Neuron (in vitro differentiated cells): ENCODE results near the gene NAA11.

Experiments used
- H2AFZ ChIP-seq: one replicate; pipeline ENCODE4 v1.6.1; 2013; ENCODE audit warnings: low read depth, mild to moderate bottlenecking, inconsistent platforms, low read length, moderate library complexity
- H3K27me3 ChIP-seq: one replicate; pipeline ENCODE4 v1.6.1; 2013; ENCODE audit warnings: low read length; ENCODE audit not compliant: insufficient read depth
- H3K36me3 ChIP-seq: one replicate; pipeline ENCODE4 v1.6.1; 2013; ENCODE audit warnings: low read length; ENCODE audit not compliant: insufficient read depth
- H3K4me1 ChIP-seq: one replicate; pipeline ENCODE4 v1.6.1; 2013; ENCODE audit warnings: low read length; ENCODE audit not compliant: insufficient read depth
- H3K4me3 ChIP-seq: 2 replicates; pipeline ENCODE4 v1.5.1; 2013; ENCODE audit warnings: mild to moderate bottlenecking, low read length, moderate library complexity
- H3K9me3 ChIP-seq: one replicate; pipeline ENCODE4 v1.6.1; 2013; ENCODE audit warnings: low read length

NAA11 gene

GRCh38 chr4:79325864-79326328, at the start of gene NAA11:
NAA11 (minus strand) TSS chr4:79326061; CDS start chr4:79325877, 184 bp downstream.
- Histone ChIP-seq H3K9me3 (no peaks in the 10 kb centered on the region), H3K4me3 (no peak within 1 kb of the TSS), H3K36me3 (no peaks in the 10 kb centered on the region), H3K27me3 (no peaks in the 10 kb centered on the region), H3K4me1 (no peaks in the 10 kb centered on the region), H2AFZ (no peak within 1 kb of the TSS)

GRCh38 chr4:79370026-79370425, 44.2 kb upstream of the NAA11 start:
- Histone ChIP-seq H3K27me3 (no peaks in the 10 kb centered on the region), H2AFZ (no peak overlapping the region), H3K4me3 (no peak overlapping the region), H3K4me1 (no peaks in the 10 kb centered on the region), H3K36me3 (no peaks in the 10 kb centered on the region), H3K9me3 (no peaks in the 10 kb centered on the region)

- Histone ChIP-seq H3K9me3 (no peaks in the 10 kb centered on the region), H3K4me1 (no peaks in the 10 kb centered on the region), H3K36me3 (no peaks in the 10 kb centered on the region), H2AFZ (no peak overlapping the region), H3K27me3 (no peaks in the 10 kb centered on the region), H3K4me3 (no peak overlapping the region)
These were observed 41.2 kb upstream of the NAA11 start for GRCh38 chr4:79367096-79367495.

- no peaks in the 10 kb centered on the region for H3K36me3 ChIP-seq
- no peak overlapping the region for H3K4me3 ChIP-seq
- H3K4me1 ChIP-seq: no peaks in the 10 kb centered on the region
- no peaks in the 10 kb centered on the region for H3K9me3 ChIP-seq
- H2AFZ ChIP-seq: no peak overlapping the region
- H3K27me3 ChIP-seq: no peaks in the 10 kb centered on the region
These were observed 40.6 kb upstream of the NAA11 start for GRCh38 chr4:79366422-79366821.

GRCh38 chr4:79364061-79364460, 38.2 kb upstream of the NAA11 start:
- H3K27me3 ChIP-seq: no peaks in the 10 kb centered on the region
- H3K4me1 ChIP-seq: peaks cover 4% of the 10 kb centered on the region
- no peak overlapping the region for H2AFZ ChIP-seq
- no peaks in the 10 kb centered on the region for H3K36me3 ChIP-seq
- no peaks in the 10 kb centered on the region for H3K9me3 ChIP-seq
- no peak overlapping the region for H3K4me3 ChIP-seq

GRCh38 chr4:79362626-79363025, 36.8 kb upstream of the NAA11 start:
- H3K36me3 ChIP-seq: no peaks in the 10 kb centered on the region
- no peak overlapping the region for H2AFZ ChIP-seq

GRCh38 chr4:79360006-79360405, 34.1 kb upstream of the NAA11 start:
- no peaks in the 10 kb centered on the region for H3K27me3 ChIP-seq

More at GRCh38 chr4:79362626-79363025, 36.8 kb upstream of the NAA11 start:
- Histone ChIP-seq H3K9me3 (no peaks in the 10 kb centered on the region), H3K4me1 (peaks cover 4% of the 10 kb centered on the region), H3K4me3 (no peak overlapping the region), H3K27me3 (no peaks in the 10 kb centered on the region)

GRCh38 chr4:79358438-79358837, 32.6 kb upstream of the NAA11 start:
- Histone ChIP-seq H3K36me3 (no peaks in the 10 kb centered on the region), H3K4me3 (no peak overlapping the region), H3K9me3 (no peaks in the 10 kb centered on the region), H3K27me3 (no peaks in the 10 kb centered on the region), H3K4me1 (peaks cover 4% of the 10 kb centered on the region), H2AFZ (no peak overlapping the region)

More at GRCh38 chr4:79360006-79360405, 34.1 kb upstream of the NAA11 start:
- Histone ChIP-seq H3K9me3 (no peaks in the 10 kb centered on the region), H3K4me1 (peaks cover 4% of the 10 kb centered on the region), H2AFZ (no peak overlapping the region), H3K36me3 (no peaks in the 10 kb centered on the region), H3K4me3 (no peak overlapping the region)

GRCh38 chr4:79357365-79357764, 31.5 kb upstream of the NAA11 start:
- Histone ChIP-seq H3K36me3 (no peaks in the 10 kb centered on the region), H3K9me3 (no peaks in the 10 kb centered on the region), H2AFZ (no peak overlapping the region), H3K27me3 (no peaks in the 10 kb centered on the region), H3K4me1 (peaks cover 4% of the 10 kb centered on the region), H3K4me3 (no peak overlapping the region)

GRCh38 chr4:79353075-79353474, 27.2 kb upstream of the NAA11 start:
- H3K27me3 ChIP-seq: no peaks in the 10 kb centered on the region
- H3K36me3 ChIP-seq: no peaks in the 10 kb centered on the region
- H2AFZ ChIP-seq: peak overlapping the region; percentile 61
- no peak overlapping the region for H3K4me3 ChIP-seq
- H3K4me1 ChIP-seq: no peaks in the 10 kb centered on the region
- H3K9me3 ChIP-seq: no peaks in the 10 kb centered on the region

- H3K36me3 ChIP-seq: no peaks in the 10 kb centered on the region
- peaks cover 4% of the 10 kb centered on the region for H3K9me3 ChIP-seq
- no peak overlapping the region for H2AFZ ChIP-seq
- H3K27me3 ChIP-seq: no peaks in the 10 kb centered on the region
- H3K4me1 ChIP-seq: no peaks in the 10 kb centered on the region
- no peak overlapping the region for H3K4me3 ChIP-seq
These were observed 22.5 kb upstream of the NAA11 start for GRCh38 chr4:79348405-79348804.

- Histone ChIP-seq H3K4me1 (no peaks in the 10 kb centered on the region), H3K9me3 (peaks cover 5% of the 10 kb centered on the region), H3K36me3 (no peaks in the 10 kb centered on the region), H3K4me3 (no peak overlapping the region), H2AFZ (no peak overlapping the region), H3K27me3 (no peaks in the 10 kb centered on the region)
These were observed 16.2 kb upstream of the NAA11 start for GRCh38 chr4:79341893-79342653.

- Histone ChIP-seq H3K4me3 (no peak overlapping the region), H3K27me3 (no peaks in the 10 kb centered on the region), H3K4me1 (no peaks in the 10 kb centered on the region), H3K9me3 (peaks cover 4% of the 10 kb centered on the region), H3K36me3 (no peaks in the 10 kb centered on the region), H2AFZ (no peak overlapping the region)
These were observed 14.7 kb upstream of the NAA11 start for GRCh38 chr4:79340568-79340967.

GRCh38 chr4:79338148-79338547, 12.3 kb upstream of the NAA11 start:
- no peak overlapping the region for H2AFZ ChIP-seq
- no peaks in the 10 kb centered on the region for H3K27me3 ChIP-seq
- H3K4me1 ChIP-seq: no peaks in the 10 kb centered on the region
- H3K9me3 ChIP-seq: peaks cover 4% of the 10 kb centered on the region
- no peak overlapping the region for H3K4me3 ChIP-seq
- H3K36me3 ChIP-seq: no peaks in the 10 kb centered on the region
